Measurements from ENCODE around the gene ARID3A.
"Not testable (repeated sequence)": the region's sequence is repeated elsewhere in the genome, so short reads cannot be mapped to it uniquely, and the experiment has no call there.

Gene ARID3A

GRCh38 chr19:947707-948539 lies 22.1 kb downstream of the ARID3A start:
- no peak for DNase-seq

GRCh38 chr19:948842-949496 lies 23.1 kb downstream of the ARID3A start:
- DNase-seq, result no peak

- DNase-seq, result no peak
These were observed 24.7 kb downstream of the ARID3A start for GRCh38 chr19:950352-951066.

GRCh38 chr19:952049-952679 lies 26.3 kb downstream of the ARID3A start:
- DNase-seq, result no peak

- DNase-seq, result no peak
These were observed 27.0 kb downstream of the ARID3A start for GRCh38 chr19:952680-953444.

- DNase-seq, result no peak
These were observed 27.8 kb downstream of the ARID3A start for GRCh38 chr19:953445-954271.

- no peak for DNase-seq
These were observed 28.4 kb downstream of the ARID3A start for GRCh38 chr19:954272-954671.

- DNase-seq, result no peak
These were observed 29.0 kb downstream of the ARID3A start for GRCh38 chr19:954672-955494.

GRCh38 chr19:955803-956765 lies 30.2 kb downstream of the ARID3A start:
- DNase-seq, result no peak

- DNase-seq, result no peak
These were observed 31.1 kb downstream of the ARID3A start for GRCh38 chr19:956766-957440.

GRCh38 chr19:957578-957977 lies 31.7 kb downstream of the ARID3A start:
- DNase-seq, result not testable (repeated sequence)

- DNase-seq, result no peak
These were observed 33.4 kb downstream of the ARID3A start for GRCh38 chr19:958967-959855.

- DNase-seq, result no peak
These were observed 34.2 kb downstream of the ARID3A start for GRCh38 chr19:960020-960419.

GRCh38 chr19:960601-960938 lies 34.7 kb downstream of the ARID3A start:
- no peak for DNase-seq

GRCh38 chr19:961866-962620 lies 36.2 kb downstream of the ARID3A start:
- DNase-seq, result no peak

GRCh38 chr19:962683-963400 lies 37.0 kb downstream of the ARID3A start:
- DNase-seq, result no peak
